Effector memory CD8-positive, alpha-beta T cell (primary cell): ENCODE measurements around the gene ENG.
A peak's percentile ranks its signal among the peaks of the same experiment; 100 is the strongest.

Source experiments
- ATAC-seq: fragments of 150-1000 bp; cut with Tn5 transposase; replicated peaks from 2 replicates; pipeline ENCODE4 v1.10.0; 2021; ENCODE audit warnings: mild to moderate bottlenecking, moderate library complexity
- DNase-seq, 3 experiments: peaks; one replicate each; pipeline ENCODE4 v3.0.0; 2021
- H3K27ac Mint-ChIP-seq, 2 donors: one replicate each; pipeline ENCODE4 v1.8.0; 2022; ENCODE audit warnings: mild to moderate bottlenecking in 2 of 2, mixed read lengths in 2 of 2, moderate library complexity in 2 of 2
- H3K27me3 Mint-ChIP-seq, 2 donors: one replicate each; pipeline ENCODE4 v1.8.0; 2022; ENCODE audit warnings: mixed read lengths in 2 of 2
- H3K36me3 Mint-ChIP-seq: one replicate; pipeline ENCODE4 v1.8.0; 2022; ENCODE audit warnings: mild to moderate bottlenecking, moderate library complexity, mixed read lengths; ENCODE audit not compliant: insufficient read depth
- H3K4me1 Mint-ChIP-seq, 2 donors: one replicate each; pipeline ENCODE4 v1.8.0; 2022; ENCODE audit warnings: low read depth in 2 of 2, mixed read lengths in 2 of 2
- H3K4me3 Mint-ChIP-seq, 2 donors: one replicate each; pipeline ENCODE4 v1.8.0; 2022; ENCODE audit warnings: mild to moderate bottlenecking in 2 of 2, mixed read lengths in 2 of 2, moderate library complexity in 2 of 2
- H3K9me3 Mint-ChIP-seq, 2 donors: one replicate each; pipeline ENCODE4 v1.8.0; 2022; ENCODE audit warnings: mixed read lengths in 2 of 2

ENG gene

GRCh38 chr9:127778280-127779135 lies 76.0 kb downstream of the ENG start, which contains the start of gene SH2D3C:
Gene SH2D3C (minus strand): TSS chr9:127778666. CDS start chr9:127778627, 39 bp downstream.
- peak within 1 kb of the TSS; percentile 89 to 94 for H3K27ac Mint-ChIP-seq
- ATAC-seq (peak; percentile 10), DNase-seq (no peak)
- H3K27me3 Mint-ChIP-seq: no peaks in the 10 kb centered on the region
- peak within 1 kb of the TSS; percentile 92 to 97 for H3K4me3 Mint-ChIP-seq
- H3K4me1 Mint-ChIP-seq: peaks cover 50 to 61% of the 10 kb centered on the region in 2 donors
- H3K36me3 Mint-ChIP-seq: peaks cover 42% of the 10 kb centered on the region
- H3K9me3 Mint-ChIP-seq: no peaks in the 10 kb centered on the region

- ATAC-seq: no peak
- H3K4me1 Mint-ChIP-seq: peaks cover 42 to 50% of the 10 kb centered on the region in 2 donors
- peak overlapping the region; percentile 89 to 94 for H3K27ac Mint-ChIP-seq
- H3K36me3 Mint-ChIP-seq: peaks cover 42% of the 10 kb centered on the region
- no peaks in the 10 kb centered on the region for H3K9me3 Mint-ChIP-seq
- peak overlapping the region; percentile 92 to 97 for H3K4me3 Mint-ChIP-seq
- DNase-seq: no peak
- no peaks in the 10 kb centered on the region for H3K27me3 Mint-ChIP-seq
Measured at GRCh38 chr9:127777368-127777980, 77.0 kb downstream of the ENG start.

GRCh38 chr9:127776924-127777289 lies 77.6 kb downstream of the ENG start:
- Mint-ChIP-seq H3K27me3 (no peaks in the 10 kb centered on the region), H3K4me1 (peaks cover 39 to 47% of the 10 kb centered on the region in 2 donors), H3K9me3 (no peaks in the 10 kb centered on the region), H3K27ac (peak overlapping the region; percentile 89 to 94), H3K36me3 (peaks cover 46% of the 10 kb centered on the region), H3K4me3 (peak overlapping the region; percentile 92 to 97)
- ATAC-seq (no peak), DNase-seq (no peak)

GRCh38 chr9:127776195-127776923 lies 78.1 kb downstream of the ENG start:
- Mint-ChIP-seq H3K27me3 (no peaks in the 10 kb centered on the region), H3K4me1 (peaks cover 38 to 42% of the 10 kb centered on the region in 2 donors), H3K4me3 (peak overlapping the region; percentile 92 to 97), H3K9me3 (no peaks in the 10 kb centered on the region), H3K36me3 (peaks cover 51% of the 10 kb centered on the region), H3K27ac (peak overlapping the region; percentile 89 to 94)
- DNase-seq: peak; percentile 69 to 73 (median 71)
- ATAC-seq: peak; percentile 61

GRCh38 chr9:127773981-127774380 lies 80.5 kb downstream of the ENG start:
- Mint-ChIP-seq H3K4me3 (peak overlapping the region; percentile 29 to 58), H3K27ac (peak overlapping the region in 1 of 2 donors; percentile 22), H3K36me3 (peaks cover 57% of the 10 kb centered on the region), H3K9me3 (no peaks in the 10 kb centered on the region), H3K27me3 (no peaks in the 10 kb centered on the region), H3K4me1 (peaks cover 46 to 49% of the 10 kb centered on the region in 2 donors)
- ATAC-seq (no peak), DNase-seq (no peak)

GRCh38 chr9:127773272-127773671 lies 81.2 kb downstream of the ENG start:
- peaks cover 58% of the 10 kb centered on the region for H3K36me3 Mint-ChIP-seq
- peak overlapping the region in 1 of 2 donors; percentile 22 for H3K27ac Mint-ChIP-seq
- no peaks in the 10 kb centered on the region for H3K9me3 Mint-ChIP-seq
- H3K4me1 Mint-ChIP-seq: peaks cover 50 to 54% of the 10 kb centered on the region in 2 donors
- no peak for ATAC-seq
- peak overlapping the region in 1 of 2 donors; percentile 11 for H3K4me3 Mint-ChIP-seq
- no peaks in the 10 kb centered on the region for H3K27me3 Mint-ChIP-seq
- no peak for DNase-seq

- Mint-ChIP-seq H3K27ac (peak overlapping the region in 1 of 2 donors; percentile 22), H3K4me3 (no peak overlapping the region), H3K4me1 (peaks cover 52 to 53% of the 10 kb centered on the region in 2 donors), H3K36me3 (peaks cover 57% of the 10 kb centered on the region), H3K27me3 (no peaks in the 10 kb centered on the region), H3K9me3 (no peaks in the 10 kb centered on the region)
- ATAC-seq (no peak), DNase-seq (no peak)
Measured at GRCh38 chr9:127772603-127773002, 81.9 kb downstream of the ENG start.

GRCh38 chr9:127771570-127772189 lies 82.8 kb downstream of the ENG start:
- ATAC-seq (no peak), DNase-seq (no peak)
- H3K27me3 Mint-ChIP-seq: no peaks in the 10 kb centered on the region
- H3K9me3 Mint-ChIP-seq: no peaks in the 10 kb centered on the region
- peaks cover 56% of the 10 kb centered on the region for H3K36me3 Mint-ChIP-seq
- peak overlapping the region; percentile 95 for H3K27ac Mint-ChIP-seq
- H3K4me3 Mint-ChIP-seq: peak overlapping the region; percentile 88 to 91
- H3K4me1 Mint-ChIP-seq: peaks cover 51 to 58% of the 10 kb centered on the region in 2 donors

GRCh38 chr9:127770905-127771569 lies 83.4 kb downstream of the ENG start:
- no peaks in the 10 kb centered on the region for H3K9me3 Mint-ChIP-seq
- ATAC-seq (peak; percentile 79), DNase-seq (peak; percentile 86 to 90 (median 90))
- peak overlapping the region; percentile 95 for H3K27ac Mint-ChIP-seq
- no peaks in the 10 kb centered on the region for H3K27me3 Mint-ChIP-seq
- H3K4me1 Mint-ChIP-seq: peaks cover 48 to 60% of the 10 kb centered on the region in 2 donors
- peaks cover 54% of the 10 kb centered on the region for H3K36me3 Mint-ChIP-seq
- H3K4me3 Mint-ChIP-seq: peak overlapping the region; percentile 88 to 91

GRCh38 chr9:127770583-127770904 lies 83.9 kb downstream of the ENG start:
- DNase-seq (no peak), ATAC-seq (no peak)
- H3K27me3 Mint-ChIP-seq: no peaks in the 10 kb centered on the region
- H3K36me3 Mint-ChIP-seq: peaks cover 59% of the 10 kb centered on the region
- peaks cover 53 to 63% of the 10 kb centered on the region in 2 donors for H3K4me1 Mint-ChIP-seq
- peak overlapping the region; percentile 88 to 91 for H3K4me3 Mint-ChIP-seq
- H3K27ac Mint-ChIP-seq: peak overlapping the region; percentile 95
- no peaks in the 10 kb centered on the region for H3K9me3 Mint-ChIP-seq

- DNase-seq: no peak
Measured at GRCh38 chr9:127769929-127770582, 84.4 kb downstream of the ENG start.

GRCh38 chr9:127769101-127769500 lies 85.4 kb downstream of the ENG start:
- no peaks in the 10 kb centered on the region for H3K27me3 Mint-ChIP-seq
- H3K36me3 Mint-ChIP-seq: peaks cover 61% of the 10 kb centered on the region
- no peaks in the 10 kb centered on the region for H3K9me3 Mint-ChIP-seq
- no peak for ATAC-seq
- DNase-seq: no peak
- peak overlapping the region; percentile 95 for H3K27ac Mint-ChIP-seq
- peak overlapping the region; percentile 88 to 91 for H3K4me3 Mint-ChIP-seq
- peaks cover 61 to 72% of the 10 kb centered on the region in 2 donors for H3K4me1 Mint-ChIP-seq

More at GRCh38 chr9:127769929-127770582, 84.4 kb downstream of the ENG start:
- Mint-ChIP-seq H3K27ac (peak overlapping the region; percentile 95), H3K4me1 (peaks cover 58 to 68% of the 10 kb centered on the region in 2 donors), H3K36me3 (peaks cover 64% of the 10 kb centered on the region), H3K4me3 (peak overlapping the region; percentile 88 to 91), H3K27me3 (no peaks in the 10 kb centered on the region), H3K9me3 (no peaks in the 10 kb centered on the region)
- ATAC-seq: no peak
